Pancreas (tissue), 10 donors: ENCODE data around the gene PMPCA. TPM values are rescaled to one million over a fixed set of nuclear protein-coding genes. Genes with fewer than 3 reads are reported as not detected.

Experiments used
- ATAC-seq, 4 donors: fragments of 200-7000 bp; cut with Tn5 transposase; one replicate each; pipeline versions ENCODE4 v1.8.0 to v1.9.1; 2020; ENCODE audit warnings: mild to moderate bottlenecking in 4 of 4, moderate library complexity in 4 of 4
- DNase-seq, 6 donors: peaks; one replicate each; pipeline ENCODE4 v3.0.0-alpha.2; 2020
- FAIRE-seq: peaks from 2 replicates; lab custom pipeline; 2012; peaks lifted over from hg19 to GRCh38; lab: Jason Lieb, UNC
- H3K27ac ChIP-seq, 4 donors: fragments of 200-600 bp; sonication (generic); 1 replicate in 3 of 4; 2 replicates in 1 of 4; pipeline versions ENCODE4 v1.5.0 to v1.8.0; 2020
- H3K27me3 ChIP-seq, 4 donors: fragments of 200-600 bp; one replicate each; pipeline ENCODE4 v1.8.0; 2021
- H3K36me3 ChIP-seq, 3 donors: fragments of 200-600 bp; sonication (generic) in 1 of 3; one replicate each; pipeline versions ENCODE4 v1.5.0 to v1.8.0; 2020 to 2021
- H3K4me1 ChIP-seq, 3 donors: fragments of 200-600 bp; one replicate each; pipeline ENCODE4 v1.8.0; 2021
- H3K4me3 ChIP-seq, 4 donors: fragments of 200-600 bp; sonication (generic) in 2 of 4; one replicate each; pipeline versions ENCODE4 v1.5.0 to v1.8.0; 2020 to 2021
- H3K9me3 ChIP-seq, 4 donors: fragments of 200-600 bp; one replicate each; pipeline ENCODE4 v1.8.0; 2021
- CTCF ChIP-seq, 4 donors: fragments of 200-600 bp; sonication (generic) in 3 of 4; IDR thresholded peaks; one replicate each; pipeline versions ENCODE4 v1.5.0 to v1.8.0; 2021; ENCODE audit warnings: antibody characterized with exemption in 4 of 4
- WGBS, 2 donors: extraction: QIAGEN DNeasy Blood & Tissue Kit; methylation state at CpG; one replicate each; pipeline ENCODE4 v1.1.7; 2013; 5-methylcytosine and 5-hydroxymethylcytosine counted together
- intact Hi-C, 3 donors: fragments of 100-400 bp; cut with DNase I; formaldehyde crosslinking; loops; one replicate each; pipeline versions ENCODE4 v1.11.1 to v1.14.2; 2022
- polyA plus RNA-seq, 2 donors: library from polyadenylated mRNA; stranded (reverse); fragments of 200-250 nt; gene quantifications; one replicate each; pipeline ENCODE4 v1.2.3, GENCODE V29; 2013
- total RNA-seq, 6 donors: library from RNA; stranded (reverse); fragmentation: NEBNext Ultra II Directional in 4 of 6; extraction: Animal tissue kit (Norgen Biotek cat#: 25700) in 4 of 6; gene quantifications; one replicate each; pipeline versions ENCODE4 v1.2.1 to v1.2.4, GENCODE V29; 2021 to 2023
- donor health status: healthy with polysubstance abuse.
- donor health status: DM: no; HTN: no; CAD: no; lungs with moderate emphysema.
- donor health status: DM: no; HTN: no; CAD: no.
- donor health status: control.
- donor health status: control.
- donor health status: Bipolar disorder and iron deficiency.
- donor health status: DM: yes; HTN: yes; CAD: no.
- donor health status: DM: no; HTN: no; CAD: no.
- donor health status: DM: no; HTN: no; CAD: no.
- donor health status: DM: yes; HTN: yes; CAD: no.

The PMPCA gene
- total and polyA plus RNA-seq, 8 donors: 16.3 to 51.4 (median 19.5) TPM

GRCh38 chr9:136363106-136363948, 47.1 kb upstream of the PMPCA start, which contains the start of gene DNLZ:
Gene DNLZ, minus strand, starts transcription at chr9:136363744. Its CDS starts 30 bp downstream, at chr9:136363714.
- Histone ChIP-seq H3K4me1 (peaks cover 0 to 6% (median 5%) of the 10 kb centered on the region in 3 donors), H3K27me3 (no peaks in the 10 kb centered on the region), H3K4me3 (peak within 1 kb of the TSS; percentile 74 to 96 (median 87)), H3K36me3 (no peaks in the 10 kb centered on the region), H3K9me3 (no peaks in the 10 kb centered on the region), H3K27ac (peak within 1 kb of the TSS; percentile 74 to 83 (median 80))
- FAIRE-seq (no peak), ATAC-seq (peak; percentile 84 to 95 (median 93)), DNase-seq (peak; percentile 97 to 99 (median 98))
- intact Hi-C loops: no loop called here
- WGBS, 2 donors: 1% methylated on average over 83 to 97 of the region's 97 CpGs
- peak; percentile 96 to 100 (median 98) for TF ChIP-seq CTCF (IDR thresholded peaks at IDR 0.05)

DNA sequence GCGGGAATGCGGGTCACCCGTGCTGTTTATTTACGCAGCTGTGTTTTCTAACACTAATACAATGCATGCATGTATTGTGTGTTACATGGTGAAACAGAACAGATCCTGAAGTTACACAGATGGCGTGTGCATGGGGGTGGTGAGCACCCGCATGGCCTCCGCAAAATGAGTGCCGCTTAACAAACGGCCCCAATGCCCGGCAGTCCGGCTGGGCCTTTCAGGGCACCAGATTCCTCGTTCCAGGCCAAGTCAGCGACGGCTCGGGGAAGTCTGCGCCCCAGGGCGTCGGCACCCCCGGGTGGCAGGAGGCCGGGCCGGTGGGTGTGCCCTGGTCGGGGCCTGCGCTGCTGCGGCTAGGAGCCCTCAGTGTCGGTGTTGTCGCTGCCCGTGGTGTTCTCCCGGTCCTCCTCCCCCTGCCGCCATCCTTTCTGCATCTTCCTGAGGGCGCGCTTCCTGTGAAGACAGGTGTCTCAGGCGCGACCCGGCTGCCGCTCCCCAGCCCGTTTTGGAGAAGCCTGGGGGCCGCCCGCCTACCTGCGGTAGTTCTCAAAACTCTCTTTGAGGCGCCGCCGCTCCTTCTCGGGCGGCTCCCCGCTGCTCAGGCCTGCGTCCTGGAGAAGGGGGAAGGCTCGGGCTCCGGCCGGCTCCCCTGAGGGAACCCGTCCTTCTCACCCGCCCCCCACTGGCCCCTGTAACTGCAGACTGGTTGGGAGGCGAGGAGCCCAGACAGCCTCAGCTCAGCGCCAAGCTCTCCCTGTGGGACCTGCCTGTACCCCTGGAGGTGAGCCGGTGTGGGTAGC, 46.3 kb upstream of the PMPCA start:
- Histone ChIP-seq H3K9me3 (no peaks in the 10 kb centered on the region), H3K27ac (no peak overlapping the region), H3K36me3 (no peaks in the 10 kb centered on the region), H3K4me3 (peak overlapping the region in 2 of 4 donors; percentile 74 to 96), H3K4me1 (peaks cover 0 to 6% (median 5%) of the 10 kb centered on the region in 3 donors), H3K27me3 (no peaks in the 10 kb centered on the region)
- WGBS, 2 donors: 48 to 50% methylated on average over 52 to 54 of the region's 54 CpGs
- intact Hi-C loops: no loop called here
- DNase-seq (peak in 2 of 6 donors; percentile 48 to 64), ATAC-seq (no peak), FAIRE-seq (no peak)
- TF ChIP-seq CTCF (IDR thresholded peaks at IDR 0.05): no peak

DNA sequence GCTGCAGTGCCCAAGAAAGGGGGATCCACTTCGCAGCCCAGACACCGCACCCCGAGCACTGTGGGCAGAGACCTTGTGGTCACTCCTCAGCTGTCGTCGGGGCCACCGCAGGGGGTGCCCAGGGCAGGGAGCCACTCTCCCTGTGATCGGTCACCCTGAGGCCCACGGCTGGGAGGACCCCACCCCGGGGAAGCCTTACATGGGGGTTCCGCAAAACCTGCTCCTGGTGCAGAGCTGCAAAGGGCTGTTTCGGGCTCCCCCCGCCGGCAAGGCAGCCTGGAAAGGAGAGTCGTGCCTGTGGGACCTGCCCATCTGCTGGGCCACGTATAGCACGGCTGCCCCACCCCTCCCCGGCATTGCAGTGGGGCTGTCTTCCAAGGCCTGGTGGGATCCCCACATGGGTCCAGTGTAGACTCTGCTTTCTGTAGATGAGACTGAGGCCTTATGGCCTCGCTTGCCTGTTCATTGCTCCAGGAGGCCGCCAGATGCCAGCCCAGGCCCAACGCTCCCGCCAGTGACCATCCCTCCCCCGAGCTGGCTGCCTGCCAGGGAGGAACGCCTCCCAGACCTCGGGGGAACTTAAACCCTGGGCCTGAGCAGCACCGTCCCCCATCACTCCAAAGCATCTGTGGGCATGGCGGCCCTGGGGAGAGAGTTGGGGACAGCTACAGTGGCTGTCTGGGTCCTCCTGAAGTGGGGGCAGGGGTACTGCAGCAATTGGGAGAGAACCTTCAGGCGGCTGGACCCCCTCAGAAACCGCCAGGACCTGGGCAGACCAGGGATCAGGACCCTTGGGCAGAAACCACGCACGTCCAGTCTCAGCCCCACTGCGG, 45.3 kb upstream of the PMPCA start:
- H3K27ac ChIP-seq: no peak overlapping the region
- 77 to 84% methylated on average over 29 to 31 of the region's 31 CpGs for WGBS, 2 donors
- DNase-seq: peak in 1 of 6 donors; percentile 69

More for the DNA sequence above, 45.3 kb upstream of the PMPCA start:
- no peak overlapping the region for H3K4me3 ChIP-seq
- FAIRE-seq (no peak), ATAC-seq (no peak)
- H3K36me3 ChIP-seq: no peaks in the 10 kb centered on the region
- H3K9me3 ChIP-seq: no peaks in the 10 kb centered on the region
- TF ChIP-seq CTCF (IDR thresholded peaks at IDR 0.05): no peak
- no peaks in the 10 kb centered on the region for H3K27me3 ChIP-seq
- intact Hi-C loops: no loop called here
- peaks cover 0 to 6% (median 5%) of the 10 kb centered on the region in 3 donors for H3K4me1 ChIP-seq
